GM21786 (cell line): ENCODE data around the gene CHST11.
A peak's percentile ranks its signal among the peaks of the same experiment; 100 is the strongest.

Experiments
- ATAC-seq: cut with Tn5 transposase; IDR thresholded peaks from one replicate; pipeline ENCODE4 v1.9.1; 2021; ENCODE audit not compliant: unreplicated experiment

CHST11 gene

GRCh38 chr12:104502217-104502616 is 45.5 kb downstream of the CHST11 start:
- ATAC-seq: no peak

DNA sequence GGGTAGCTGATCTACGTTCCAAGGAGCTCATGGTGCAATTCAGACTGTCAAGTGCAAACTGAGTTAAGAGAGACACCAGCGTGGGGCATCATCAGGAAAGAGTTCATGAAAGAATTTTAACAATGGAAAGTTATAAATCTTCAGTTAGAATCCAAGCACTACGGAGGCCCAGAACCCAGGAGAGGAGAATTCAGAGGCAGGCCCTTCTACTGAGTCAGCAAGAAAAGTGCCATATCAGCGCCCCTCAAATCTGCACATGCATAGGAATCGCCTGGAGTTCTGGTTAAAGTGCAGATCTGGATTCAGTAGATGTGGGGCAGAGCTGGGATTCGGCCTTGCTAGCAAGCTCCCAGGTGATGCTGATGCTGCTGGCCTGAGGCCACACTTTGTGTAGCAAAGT is 45.9 kb downstream of the CHST11 start:
- ATAC-seq: no peak

- no peak for ATAC-seq
These were observed 46.4 kb downstream of the CHST11 start for GRCh38 chr12:104503191-104503590.

DNA sequence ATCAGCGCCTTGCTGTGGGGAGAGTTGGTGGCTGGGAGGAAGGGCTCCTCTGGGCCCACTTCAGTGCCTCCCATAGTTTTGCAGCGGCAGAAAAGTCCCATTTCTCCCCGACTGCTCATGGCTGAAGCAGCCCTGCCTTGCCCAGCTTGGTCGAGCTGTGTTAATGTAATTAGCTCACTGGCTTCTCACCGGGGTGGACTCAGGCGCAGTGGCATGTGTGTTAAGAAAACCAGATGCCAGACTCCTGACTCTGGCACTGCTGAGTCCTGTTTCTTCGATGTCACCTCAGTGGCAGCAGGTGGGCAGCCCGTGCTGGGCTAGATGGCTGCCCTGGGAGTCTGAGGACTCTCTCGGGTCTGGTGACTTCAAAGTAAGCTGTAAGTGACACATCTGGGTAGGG is 47.4 kb downstream of the CHST11 start:
- no peak for ATAC-seq

DNA sequence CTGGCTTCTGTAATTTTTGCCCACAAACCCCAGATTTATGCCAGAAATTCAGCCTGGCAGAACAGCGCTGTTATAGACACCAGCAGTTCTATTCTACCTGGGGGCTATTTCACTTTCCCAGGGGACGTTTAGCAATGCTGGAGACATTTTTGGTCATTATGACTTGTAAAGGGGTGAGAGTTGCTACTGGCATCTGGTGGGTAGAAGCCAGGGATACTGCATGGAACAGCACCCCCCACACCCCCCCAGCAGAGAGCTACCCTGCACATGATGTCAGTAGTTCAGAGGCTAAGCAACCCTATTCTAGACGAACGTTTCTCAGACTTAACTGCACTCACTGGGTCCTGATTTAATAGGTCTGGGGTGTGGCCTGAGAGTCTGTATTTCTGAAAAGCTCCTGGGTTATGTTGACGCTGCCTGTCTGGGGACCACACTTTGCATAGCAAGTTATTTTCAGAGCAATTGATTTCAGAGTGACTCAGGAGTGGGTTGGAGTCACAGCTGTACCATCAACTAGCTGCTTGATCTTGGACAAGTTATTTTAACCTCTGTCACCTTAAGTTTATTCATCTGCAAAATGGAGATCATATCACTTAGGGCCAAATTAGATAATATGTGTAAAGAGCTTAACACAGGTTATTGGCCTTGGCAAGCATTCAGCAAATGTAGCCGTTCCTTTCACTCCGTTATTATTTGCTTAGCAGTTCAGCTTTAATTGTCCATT is 48.5 kb downstream of the CHST11 start:
- peak; percentile 96 for ATAC-seq

- no peak for ATAC-seq
These were observed 50.1 kb downstream of the CHST11 start for GRCh38 chr12:104506676-104507401.

DNA sequence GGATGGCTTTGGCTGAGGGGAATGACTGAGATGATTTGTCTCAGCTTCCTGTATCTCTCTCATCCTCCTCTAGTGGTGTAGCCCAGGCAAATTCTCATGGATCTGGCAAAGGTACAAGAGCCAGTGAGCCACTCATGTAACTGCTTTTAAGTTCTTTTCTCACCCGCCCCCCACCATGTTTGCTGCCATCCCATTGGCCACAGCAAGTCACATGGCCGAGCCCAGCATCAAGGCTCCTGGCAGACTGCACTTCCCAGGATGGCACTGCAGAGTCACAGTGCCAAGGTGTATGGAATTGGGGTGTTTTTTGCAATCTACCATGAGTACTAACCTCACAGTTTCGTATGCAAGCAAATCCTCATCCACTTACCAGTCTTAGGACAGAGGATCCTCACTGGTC is 50.9 kb downstream of the CHST11 start:
- no peak for ATAC-seq

GRCh38 chr12:104508752-104509446 is 52.2 kb downstream of the CHST11 start:
- ATAC-seq: no peak

DNA sequence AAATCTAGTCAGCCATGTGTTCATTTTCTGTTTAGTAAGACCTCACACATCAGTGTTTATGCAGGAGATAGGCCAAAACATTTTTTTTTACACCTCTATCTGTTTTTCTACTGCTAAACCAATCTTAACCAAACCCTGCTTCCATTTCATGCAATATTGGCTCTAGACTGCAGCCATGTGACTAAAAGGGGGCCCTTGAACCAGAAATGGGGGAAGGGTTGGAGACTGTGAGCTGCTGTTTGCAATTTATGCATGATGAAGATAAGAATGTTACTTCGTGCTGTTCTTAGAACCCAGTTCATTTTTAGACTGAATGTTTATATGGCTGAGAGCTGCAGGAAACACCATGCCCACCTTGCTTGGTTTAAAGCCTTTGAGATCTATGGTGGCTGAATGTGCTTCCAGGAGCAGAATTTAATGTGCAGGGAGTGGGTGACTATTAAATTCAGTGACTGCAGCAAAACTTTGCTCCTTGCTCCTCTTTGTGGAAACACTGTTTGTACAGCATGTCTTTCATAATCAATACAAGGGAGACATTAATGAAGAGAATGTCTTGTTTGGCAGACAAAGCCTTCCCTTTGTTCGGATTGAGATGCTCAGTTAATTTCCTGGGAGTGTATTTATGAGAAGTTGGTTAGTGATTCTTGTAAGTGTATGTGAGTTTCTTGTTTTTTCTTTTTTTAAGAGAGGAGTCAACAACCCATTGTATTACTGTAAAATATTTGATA is 53.6 kb downstream of the CHST11 start:
- ATAC-seq: no peak

GRCh38 chr12:104510873-104511440 is 54.2 kb downstream of the CHST11 start:
- no peak for ATAC-seq

- no peak for ATAC-seq
These were observed 56.9 kb downstream of the CHST11 start for GRCh38 chr12:104513681-104514080.

GRCh38 chr12:104514092-104514810 is 57.5 kb downstream of the CHST11 start:
- no peak for ATAC-seq

- no peak for ATAC-seq
These were observed 59.2 kb downstream of the CHST11 start for GRCh38 chr12:104515899-104516298.

DNA sequence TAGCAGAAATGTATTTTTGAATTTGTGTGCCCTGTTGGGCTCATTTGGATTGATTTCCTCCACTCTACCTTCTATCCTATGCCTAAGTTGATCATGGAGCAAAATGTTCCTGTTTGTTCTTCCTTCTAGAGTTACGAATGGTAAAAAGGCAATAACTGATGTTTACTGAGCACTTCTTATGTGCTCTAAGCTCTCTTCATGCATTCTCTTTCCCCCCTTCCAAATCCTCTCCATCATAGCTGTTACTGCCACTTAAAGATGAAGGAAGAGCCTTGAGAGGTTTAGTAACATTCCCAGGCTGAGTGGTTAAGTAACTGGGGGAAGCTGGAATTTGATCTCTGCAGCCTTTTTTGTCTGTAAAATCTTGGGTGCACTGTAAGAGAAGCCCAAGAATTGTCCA is 60.1 kb downstream of the CHST11 start:
- ATAC-seq: no peak

DNA sequence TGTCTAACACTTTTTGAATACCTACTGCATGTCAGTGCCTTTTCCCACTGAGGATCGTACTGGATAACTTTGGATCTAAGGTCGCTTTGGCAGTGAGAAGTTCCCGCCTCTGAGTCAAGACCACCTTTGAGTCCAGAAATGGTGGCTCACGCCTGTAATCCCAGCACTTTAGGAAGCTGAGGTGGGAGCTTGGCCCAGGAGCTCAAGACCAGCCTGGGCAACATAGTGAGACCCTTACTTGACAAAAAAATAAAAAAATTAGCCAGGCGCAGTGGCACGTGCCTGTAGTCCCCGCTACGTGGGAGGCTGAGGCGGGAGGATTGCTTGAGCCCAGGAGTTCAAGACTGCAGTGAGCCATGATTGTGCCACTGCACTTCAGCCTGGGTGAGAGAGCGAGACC is 61.1 kb downstream of the CHST11 start:
- ATAC-seq: no peak

- no peak for ATAC-seq
These were observed 62.7 kb downstream of the CHST11 start for GRCh38 chr12:104519190-104520019.

GRCh38 chr12:104520242-104520900 is 63.6 kb downstream of the CHST11 start:
- peak; percentile 71 for ATAC-seq

DNA sequence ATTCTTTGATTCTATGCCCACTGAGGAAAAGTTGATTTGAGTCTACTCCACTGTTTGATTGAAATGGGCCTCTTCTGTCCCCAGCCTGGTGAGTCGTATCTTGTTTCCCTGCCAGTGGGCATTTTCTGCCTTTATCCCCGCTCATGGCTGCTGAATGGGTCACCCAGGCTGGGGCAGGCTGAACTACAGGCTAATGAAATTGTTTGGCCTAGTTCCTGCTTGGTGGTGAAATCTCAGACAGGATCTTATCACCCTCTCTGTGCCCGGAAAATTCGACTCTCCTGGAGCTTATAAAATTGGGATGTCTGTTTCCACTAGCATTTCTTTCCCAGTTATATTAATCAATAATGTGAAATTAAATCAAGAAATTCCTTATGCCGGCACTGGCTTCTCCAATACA is 65.0 kb downstream of the CHST11 start:
- no peak for ATAC-seq
